GM18505 (cell line): Measurements from ENCODE around the gene HDAC9.

Experiments used
- ATAC-seq: cut with Tn5 transposase; IDR thresholded peaks from one replicate; pipeline ENCODE4 v1.9.1; 2021; ENCODE audit not compliant: unreplicated experiment
- POLR2A ChIP-seq: IDR thresholded peaks from 4 replicates; pipeline ENCODE4 v1.6.1; 2011; ENCODE audit warnings: borderline replicate concordance; ENCODE audit not compliant: insufficient read depth, insufficient read length; ENCODE audit errors: extremely low read depth

The HDAC9 gene

GRCh38 chr7:18566205-18566604 lies 70.7 kb downstream of the HDAC9 start:
- no peak for TF ChIP-seq POLR2A
- no peak for ATAC-seq

GRCh38 chr7:18566829-18567228 lies 71.3 kb downstream of the HDAC9 start:
- no peak for TF ChIP-seq POLR2A
- ATAC-seq: peak; percentile 98

GRCh38 chr7:18570441-18570840 lies 74.9 kb downstream of the HDAC9 start:
- TF ChIP-seq POLR2A: no peak

GRCh38 chr7:18570890-18571478 lies 75.4 kb downstream of the HDAC9 start:
- TF ChIP-seq POLR2A: no peak
- no peak for ATAC-seq

More at GRCh38 chr7:18570441-18570840, 74.9 kb downstream of the HDAC9 start:
- no peak for ATAC-seq

- no peak for ATAC-seq
- no peak for TF ChIP-seq POLR2A
Observed at GRCh38 chr7:18572154-18572553, 76.6 kb downstream of the HDAC9 start.

GRCh38 chr7:18572885-18573284 lies 77.3 kb downstream of the HDAC9 start:
- no peak for ATAC-seq
- no peak for TF ChIP-seq POLR2A

- TF ChIP-seq POLR2A: no peak
- ATAC-seq: peak; percentile 45
Observed at GRCh38 chr7:18573410-18574234, 78.1 kb downstream of the HDAC9 start.

- no peak for ATAC-seq
- TF ChIP-seq POLR2A: no peak
Observed at GRCh38 chr7:18574235-18574540, 78.6 kb downstream of the HDAC9 start.

- TF ChIP-seq POLR2A: no peak
Observed at GRCh38 chr7:18574676-18575075, 79.1 kb downstream of the HDAC9 start.

GRCh38 chr7:18575622-18576572 lies 80.3 kb downstream of the HDAC9 start:
- no peak for ATAC-seq
- TF ChIP-seq POLR2A: no peak

More at GRCh38 chr7:18574676-18575075, 79.1 kb downstream of the HDAC9 start:
- no peak for ATAC-seq

GRCh38 chr7:18577096-18577771 lies 81.7 kb downstream of the HDAC9 start:
- TF ChIP-seq POLR2A: no peak
- no peak for ATAC-seq

- no peak for TF ChIP-seq POLR2A
- ATAC-seq: no peak
Observed at GRCh38 chr7:18579698-18580097, 84.1 kb downstream of the HDAC9 start.

- no peak for ATAC-seq
- no peak for TF ChIP-seq POLR2A
Observed at GRCh38 chr7:18580950-18581349, 85.4 kb downstream of the HDAC9 start.
